GM06990 (cell line): ENCODE measurements around the gene MEF2D.

ENCODE experiments used
- DNase-seq: peaks from one replicate; pipeline ENCODE4 v3.0.0-alpha.2; 2011; ENCODE audit not compliant: insufficient read length; ENCODE audit errors: extremely low read depth
- H3K27me3 ChIP-seq: replicated peaks from 2 replicates; pipeline ENCODE4 v1.6.0; 2011; ENCODE audit warnings: low read length; ENCODE audit not compliant: control insufficient read depth, insufficient read depth
- H3K36me3 ChIP-seq: 2 replicates; pipeline ENCODE4 v1.5.1; 2011; ENCODE audit warnings: low read length; ENCODE audit not compliant: control insufficient read depth, insufficient read depth
- H3K4me3 ChIP-seq: replicated peaks from 2 replicates; pipeline ENCODE4 v1.5.1; 2011; ENCODE audit warnings: low read depth, mild to moderate bottlenecking, control low read depth, low read length
- CTCF ChIP-seq: IDR thresholded peaks from 2 replicates; pipeline ENCODE4 v1.5.1; 2011; ENCODE audit warnings: low read length, control low read depth, mild to moderate bottlenecking, inconsistent platforms; ENCODE audit not compliant: insufficient read depth, poor library complexity, severe bottlenecking

MEF2D gene

DNA sequence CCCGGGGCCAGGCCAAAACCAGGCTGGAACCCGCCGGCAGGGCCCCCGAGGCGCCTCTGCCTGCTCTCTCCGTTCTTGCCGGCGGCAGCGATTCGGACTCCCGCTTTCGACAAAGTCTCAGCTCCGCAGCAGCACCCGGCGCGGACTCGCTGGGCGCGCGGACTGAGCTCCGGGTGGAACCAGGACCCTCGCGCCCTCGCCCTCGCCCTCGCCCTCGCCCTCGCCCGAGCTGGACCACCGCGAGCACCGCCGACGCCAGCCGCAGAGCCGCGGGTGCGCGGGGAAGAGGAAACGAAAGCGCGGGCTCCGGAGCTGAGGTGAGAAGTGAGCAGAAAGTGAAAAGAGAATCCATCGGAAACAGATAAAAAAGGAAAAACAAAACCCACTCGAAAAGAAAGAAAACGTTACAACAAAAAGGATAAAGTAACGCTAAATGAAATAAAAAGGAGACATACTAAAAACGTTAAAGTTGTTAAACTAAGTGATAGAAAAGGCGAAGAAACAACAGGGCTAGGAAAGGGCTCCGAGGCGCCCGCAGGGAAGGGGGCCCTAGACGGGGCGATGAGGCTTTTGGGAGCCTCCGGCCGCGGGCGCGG, 64.9 kb downstream of the MEF2D start:
- Histone ChIP-seq H3K4me3 (peak overlapping the region; percentile 11; the same call in 1 of the 2 replicates), H3K27me3 (peaks cover 9% of the 10 kb centered on the region), H3K36me3 (no peaks in the 10 kb centered on the region)
- no peak for TF ChIP-seq CTCF
- no peak for DNase-seq

DNA sequence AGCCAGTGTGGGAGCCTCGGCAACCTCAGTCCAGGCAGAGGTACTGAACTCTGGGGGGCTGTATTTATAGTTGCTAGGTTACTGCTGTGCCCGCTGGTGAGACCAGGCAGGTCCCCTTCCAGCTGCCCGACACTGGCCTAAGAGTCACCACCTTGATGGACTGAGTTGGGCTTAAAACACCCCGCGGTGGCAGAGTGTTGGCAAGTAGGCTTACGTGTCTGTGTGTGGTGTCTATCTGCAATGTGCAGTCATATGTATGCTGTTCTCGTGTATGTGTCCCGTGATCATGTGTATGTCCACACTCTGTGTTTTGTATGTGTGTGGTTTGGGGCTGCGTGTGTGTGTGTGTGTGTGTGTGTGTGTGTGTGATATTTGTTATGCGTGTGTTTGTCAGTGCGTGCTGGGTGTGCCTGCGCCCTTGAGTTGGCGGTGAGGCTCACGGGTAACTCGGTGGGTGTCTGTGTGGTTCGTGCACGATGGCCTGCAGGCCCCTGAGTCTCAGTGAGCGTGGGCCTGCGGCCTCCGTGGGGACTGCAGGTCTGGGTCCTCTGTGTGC, 65.5 kb downstream of the MEF2D start:
- no peak overlapping the region for H3K4me3 ChIP-seq
- no peak for DNase-seq
- no peak for TF ChIP-seq CTCF
- H3K27me3 ChIP-seq: peaks cover 7% of the 10 kb centered on the region
- H3K36me3 ChIP-seq: no peaks in the 10 kb centered on the region

GRCh38 chr1:156433602-156434001, 67.0 kb downstream of the MEF2D start:
- Histone ChIP-seq H3K27me3 (peaks cover 14% of the 10 kb centered on the region), H3K36me3 (no peaks in the 10 kb centered on the region), H3K4me3 (no peak overlapping the region)
- TF ChIP-seq CTCF: no peak
- DNase-seq: no peak

DNA sequence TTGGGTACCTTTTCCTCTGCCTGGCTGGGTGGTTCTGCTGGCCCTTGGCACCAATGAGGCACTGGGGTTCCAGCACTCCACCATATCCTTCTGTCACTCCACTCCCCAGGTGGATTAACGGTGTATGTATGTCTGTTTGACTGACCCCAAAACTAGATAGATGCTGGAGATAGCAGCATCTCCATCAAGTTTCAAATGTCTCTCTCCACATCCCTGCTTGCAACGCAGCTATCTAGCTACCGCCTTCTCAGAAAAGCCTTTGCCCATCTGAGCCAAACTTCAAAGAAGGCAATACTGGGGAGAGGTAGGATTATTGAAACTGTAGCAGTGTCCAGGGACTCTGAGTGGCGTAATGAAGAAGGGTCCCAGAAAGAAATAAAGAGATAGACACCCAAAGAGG, 67.5 kb downstream of the MEF2D start:
- H3K36me3 ChIP-seq: no peaks in the 10 kb centered on the region
- H3K4me3 ChIP-seq: no peak overlapping the region
- no peak for DNase-seq
- H3K27me3 ChIP-seq: peaks cover 14% of the 10 kb centered on the region
- TF ChIP-seq CTCF: no peak

- no peak overlapping the region for H3K4me3 ChIP-seq
- no peak for TF ChIP-seq CTCF
- H3K27me3 ChIP-seq: peaks cover 13% of the 10 kb centered on the region
- DNase-seq: no peak
- no peaks in the 10 kb centered on the region for H3K36me3 ChIP-seq
Measured at GRCh38 chr1:156432669-156433018, 67.9 kb downstream of the MEF2D start.
